AG10803 (cell line): ENCODE data around the gene ACSM2B.

Source experiments
- DNase-seq: peaks from one replicate; pipeline ENCODE4 v3.0.0; 2010; ENCODE audit warnings: low read depth
- H3K4me3 ChIP-seq: 2 replicates; pipeline ENCODE4 v1.5.1; 2011; ENCODE audit warnings: mild to moderate bottlenecking, low read length, control low read depth
- TF ChIP-seq, protein P1 (sequence below): conservative IDR thresholded peaks from 2 replicates; pipeline ENCODE4 v1.5.1; 2011; ENCODE audit warnings: mild to moderate bottlenecking, low read length, control low read depth, inconsistent platforms

Gene ACSM2B

GRCh38 chr16:20617271-20617670 is 41.1 kb upstream of the ACSM2B start:
- no peak overlapping the region for H3K4me3 ChIP-seq
- TF ChIP-seq, protein P1, sequence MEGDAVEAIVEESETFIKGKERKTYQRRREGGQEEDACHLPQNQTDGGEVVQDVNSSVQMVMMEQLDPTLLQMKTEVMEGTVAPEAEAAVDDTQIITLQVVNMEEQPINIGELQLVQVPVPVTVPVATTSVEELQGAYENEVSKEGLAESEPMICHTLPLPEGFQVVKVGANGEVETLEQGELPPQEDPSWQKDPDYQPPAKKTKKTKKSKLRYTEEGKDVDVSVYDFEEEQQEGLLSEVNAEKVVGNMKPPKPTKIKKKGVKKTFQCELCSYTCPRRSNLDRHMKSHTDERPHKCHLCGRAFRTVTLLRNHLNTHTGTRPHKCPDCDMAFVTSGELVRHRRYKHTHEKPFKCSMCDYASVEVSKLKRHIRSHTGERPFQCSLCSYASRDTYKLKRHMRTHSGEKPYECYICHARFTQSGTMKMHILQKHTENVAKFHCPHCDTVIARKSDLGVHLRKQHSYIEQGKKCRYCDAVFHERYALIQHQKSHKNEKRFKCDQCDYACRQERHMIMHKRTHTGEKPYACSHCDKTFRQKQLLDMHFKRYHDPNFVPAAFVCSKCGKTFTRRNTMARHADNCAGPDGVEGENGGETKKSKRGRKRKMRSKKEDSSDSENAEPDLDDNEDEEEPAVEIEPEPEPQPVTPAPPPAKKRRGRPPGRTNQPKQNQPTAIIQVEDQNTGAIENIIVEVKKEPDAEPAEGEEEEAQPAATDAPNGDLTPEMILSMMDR, result no peak
- no peak for DNase-seq

DNA sequence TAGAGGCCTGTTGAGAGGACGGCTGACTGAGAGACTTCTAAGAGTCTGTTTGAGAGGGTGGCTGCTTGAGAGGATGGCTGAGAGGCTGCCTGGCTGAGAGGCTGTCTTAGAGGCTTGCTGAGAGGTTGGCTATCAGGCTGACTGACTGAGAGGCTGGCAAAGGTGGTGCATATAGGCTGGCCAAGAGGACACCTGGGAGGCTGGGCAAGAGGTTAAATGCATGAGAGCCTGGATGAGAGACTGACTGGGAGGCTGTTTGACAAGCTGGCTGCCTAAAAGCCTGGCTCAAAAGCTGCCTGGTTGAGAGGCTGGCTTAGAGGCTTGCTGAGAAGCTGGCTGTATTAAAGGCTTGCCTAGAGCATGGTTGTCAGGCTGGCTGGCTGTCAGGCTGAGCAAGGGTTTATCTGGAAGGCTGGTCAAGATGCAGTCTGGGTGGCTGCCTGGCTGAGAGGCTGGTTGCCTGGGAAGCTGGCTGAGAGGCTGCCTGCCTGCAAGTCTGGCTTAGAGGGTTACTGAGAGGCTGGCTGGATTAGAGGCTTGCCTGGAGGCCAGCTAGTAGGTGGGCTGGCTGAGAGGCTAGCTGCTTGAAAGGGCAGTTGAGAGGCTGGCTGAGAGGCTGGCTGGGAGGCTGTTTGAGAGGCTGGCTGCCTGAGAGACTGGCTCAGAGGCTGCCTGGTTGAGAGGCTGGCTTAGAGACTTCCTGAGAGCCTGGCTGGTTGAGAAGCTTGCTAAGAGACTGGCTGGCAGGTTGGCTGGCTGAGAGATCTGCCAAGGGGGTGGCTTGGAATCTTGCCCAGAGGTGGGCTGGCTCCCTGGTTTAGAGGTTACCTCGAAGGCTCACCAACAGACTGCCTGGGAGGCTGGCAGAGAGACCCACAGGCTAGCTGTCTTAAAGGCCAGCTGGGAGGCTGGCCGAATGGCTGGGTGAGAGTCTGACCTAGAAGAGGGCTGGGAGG is 38.3 kb upstream of the ACSM2B start:
- TF ChIP-seq, protein P1, result no peak
- H3K4me3 ChIP-seq, result no peak overlapping the region
- no peak for DNase-seq

GRCh38 chr16:20613481-20614185 is 37.5 kb upstream of the ACSM2B start:
- DNase-seq, result no peak
- TF ChIP-seq, protein P1, result no peak
- H3K4me3 ChIP-seq, result no peak overlapping the region

DNA sequence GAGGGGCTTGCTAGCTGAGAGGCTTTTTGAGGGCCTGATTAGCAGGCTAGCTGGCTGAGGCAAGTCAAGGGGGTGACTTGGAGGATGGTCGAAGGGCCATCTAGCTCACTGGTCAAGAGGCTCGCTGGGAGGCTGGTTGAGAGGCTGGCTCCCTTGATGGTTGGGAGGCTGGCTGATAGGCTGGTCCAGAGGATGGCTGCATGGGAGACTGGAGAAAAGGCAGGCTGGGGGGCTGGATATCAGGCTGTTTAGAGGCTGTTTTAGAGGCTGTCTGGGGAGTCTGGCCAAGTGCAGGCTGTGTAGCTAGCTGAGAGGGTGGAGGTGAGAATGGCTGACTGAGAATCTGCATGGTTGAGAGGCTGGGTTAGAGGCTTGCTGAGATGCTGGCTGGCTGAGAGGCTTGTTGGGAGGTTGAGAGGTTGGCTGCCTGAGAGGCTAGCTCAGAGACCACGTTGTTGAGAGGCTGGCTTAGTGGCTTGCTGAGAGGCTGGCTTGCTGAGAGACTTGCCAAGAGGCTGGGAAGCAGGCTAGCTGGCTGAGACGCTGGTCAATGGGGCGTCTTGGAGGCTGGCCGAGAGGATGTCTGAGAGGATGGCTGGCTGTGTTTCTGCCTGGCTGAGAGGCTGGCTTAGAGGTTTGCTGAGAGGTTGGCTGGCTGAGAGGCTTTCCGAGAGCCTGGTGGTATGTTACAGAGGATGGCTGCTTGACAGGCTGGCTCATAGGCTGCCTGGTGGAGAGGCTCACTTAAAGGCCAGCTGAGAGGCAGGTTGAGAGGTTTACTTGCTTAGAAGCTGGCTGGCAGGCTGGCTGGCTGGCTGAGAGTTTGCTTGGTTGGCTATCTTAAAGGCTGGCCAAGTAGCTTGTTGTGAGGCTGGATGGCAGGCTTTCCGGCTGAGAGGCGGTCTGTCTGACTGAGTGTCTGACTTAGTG is 36.6 kb upstream of the ACSM2B start:
- no peak overlapping the region for H3K4me3 ChIP-seq
- TF ChIP-seq, protein P1, result no peak
- no peak for DNase-seq

DNA sequence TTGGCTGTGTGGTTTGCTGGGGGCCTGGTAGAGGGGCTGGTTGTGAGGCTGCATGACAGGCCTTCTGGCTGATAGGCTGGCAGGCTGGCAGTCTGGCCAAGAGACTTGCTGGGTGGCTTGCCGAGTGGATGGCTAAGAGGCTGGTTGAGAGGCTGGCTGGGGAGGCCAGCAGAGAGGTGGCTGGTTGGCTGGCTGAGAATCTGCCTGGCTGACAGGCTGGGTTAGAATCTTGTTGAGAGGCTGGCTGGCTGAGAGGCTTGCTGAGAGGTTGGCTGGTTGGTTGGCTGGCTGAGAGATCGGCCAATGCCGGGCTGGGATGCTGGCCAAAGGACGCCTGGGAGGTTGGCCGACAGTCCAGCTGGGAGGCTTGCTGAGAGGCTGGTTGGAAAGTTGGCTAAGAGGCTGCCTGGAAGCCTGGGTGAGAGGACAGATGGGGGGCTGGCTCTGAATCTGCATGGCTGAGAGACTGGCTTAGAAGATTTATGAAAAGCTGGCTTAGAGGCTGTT is 35.9 kb upstream of the ACSM2B start:
- TF ChIP-seq, protein P1, result no peak
- no peak for DNase-seq
- no peak overlapping the region for H3K4me3 ChIP-seq

DNA sequence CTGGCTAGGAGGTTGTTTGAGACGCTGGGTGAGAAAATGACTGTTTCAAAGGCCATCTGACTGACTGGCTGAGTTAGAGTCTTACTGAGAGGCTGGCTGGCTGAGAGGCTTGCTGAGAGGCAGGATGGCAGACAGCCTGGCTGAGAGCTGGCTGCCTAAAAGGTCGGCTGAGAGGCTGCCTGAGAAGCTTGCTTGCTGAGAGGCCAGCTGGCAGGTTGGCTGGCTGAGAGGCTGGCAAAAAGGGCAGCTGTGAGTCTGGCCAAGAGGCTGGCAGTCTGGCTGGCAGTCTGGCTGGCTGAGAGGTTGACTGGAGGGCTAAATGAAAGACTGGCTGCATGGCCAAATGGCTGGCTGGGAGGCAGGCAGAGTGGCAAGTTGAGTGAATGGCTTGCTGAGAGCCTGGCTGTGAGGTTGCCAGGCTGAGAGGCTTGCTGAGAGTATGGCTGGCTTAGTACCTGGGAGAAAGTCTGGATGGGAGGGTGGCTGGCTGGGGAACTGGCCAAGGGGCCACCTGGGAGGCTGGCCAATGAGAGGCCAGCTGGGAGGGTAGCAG is 35.3 kb upstream of the ACSM2B start:
- no peak overlapping the region for H3K4me3 ChIP-seq
- no peak for DNase-seq
- TF ChIP-seq, protein P1, result no peak
